HG03439 (cell line): ENCODE results near the gene PPM1F.

Experiments
- ATAC-seq: cut with Tn5 transposase; IDR thresholded peaks from one replicate; pipeline ENCODE4 v1.9.1; 2021; ENCODE audit warnings: mild to moderate bottlenecking, moderate library complexity; ENCODE audit not compliant: unreplicated experiment

The PPM1F gene

DNA sequence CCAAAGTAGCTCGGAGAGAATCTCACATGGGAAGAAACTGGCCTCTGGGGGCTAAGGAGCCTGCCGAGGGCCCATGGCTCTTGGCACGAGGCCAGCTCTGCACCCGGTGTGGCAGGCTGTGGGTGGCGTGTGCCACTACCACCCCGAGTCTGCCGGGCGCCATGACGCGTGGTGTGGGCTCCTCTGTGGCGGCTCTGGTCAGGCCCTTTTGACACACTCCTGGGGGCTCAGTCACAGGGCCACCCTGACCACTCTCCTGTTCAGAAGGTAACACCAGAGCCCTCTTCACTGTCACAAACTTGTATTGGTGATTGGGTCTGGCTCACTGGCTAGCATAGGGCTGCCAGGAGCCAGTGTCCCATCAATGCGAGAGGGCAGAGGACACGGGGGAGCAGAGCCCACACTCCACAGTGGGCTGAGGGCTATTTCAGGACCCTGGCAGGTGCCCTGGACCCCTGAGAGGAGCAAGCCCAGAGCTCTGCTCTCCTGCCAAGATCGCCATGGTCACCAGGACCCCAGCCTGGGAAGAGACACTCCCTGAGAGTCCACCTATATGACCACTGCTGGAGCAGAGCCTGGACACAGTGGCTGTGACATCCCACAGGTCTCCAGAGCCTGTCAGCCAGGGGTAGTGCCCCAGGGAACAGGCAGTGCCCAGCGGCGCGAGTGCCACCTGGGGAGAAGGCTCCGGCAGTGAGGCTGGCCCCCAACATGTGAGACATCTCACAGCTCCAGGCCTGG, 8.6 kb upstream of the PPM1F start:
- no peak for ATAC-seq

DNA sequence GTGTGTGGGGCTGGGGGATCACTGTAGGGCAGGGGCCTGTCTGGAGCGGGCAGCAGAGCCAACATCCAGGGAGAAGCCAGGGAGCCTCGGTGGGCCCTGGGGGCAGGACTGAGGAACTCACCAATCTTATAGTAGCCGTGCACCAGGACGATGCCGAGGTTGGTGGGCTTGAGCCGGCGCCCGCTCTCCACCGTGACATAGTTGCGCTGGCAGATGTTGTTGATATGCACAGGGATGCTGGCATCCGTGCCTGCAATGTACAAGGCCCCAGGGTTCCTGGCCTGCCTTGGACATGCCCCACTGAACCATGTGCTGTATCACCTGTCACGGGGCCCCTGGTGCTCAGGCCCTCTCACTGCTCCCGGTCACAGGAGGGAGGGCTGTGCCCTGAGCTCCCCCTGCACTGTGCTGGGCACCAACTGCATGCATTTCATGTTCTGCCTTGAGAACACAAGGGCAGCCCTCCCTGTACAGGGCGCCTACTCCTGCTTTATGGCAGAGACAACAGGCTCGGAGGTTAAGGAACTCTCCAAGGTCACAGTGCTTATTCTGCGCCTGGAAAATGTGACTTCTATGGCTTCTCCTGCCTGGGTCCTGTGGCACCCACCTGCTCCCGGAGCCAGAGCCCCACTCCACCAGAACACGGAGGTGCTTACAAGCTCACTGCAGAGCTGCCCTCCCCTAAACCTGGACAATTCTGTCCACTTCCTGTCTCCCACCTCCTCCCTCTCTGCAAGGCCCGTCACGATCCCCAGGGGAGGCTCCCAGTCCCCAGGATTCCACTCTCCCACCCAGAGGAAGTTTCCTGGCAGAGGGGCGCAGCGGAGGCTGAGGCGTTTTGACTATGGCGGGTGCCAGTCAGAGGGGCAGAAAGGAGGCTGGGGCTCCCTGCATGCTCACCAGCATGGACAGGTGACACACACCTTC, 7.8 kb upstream of the PPM1F start:
- no peak for ATAC-seq

DNA sequence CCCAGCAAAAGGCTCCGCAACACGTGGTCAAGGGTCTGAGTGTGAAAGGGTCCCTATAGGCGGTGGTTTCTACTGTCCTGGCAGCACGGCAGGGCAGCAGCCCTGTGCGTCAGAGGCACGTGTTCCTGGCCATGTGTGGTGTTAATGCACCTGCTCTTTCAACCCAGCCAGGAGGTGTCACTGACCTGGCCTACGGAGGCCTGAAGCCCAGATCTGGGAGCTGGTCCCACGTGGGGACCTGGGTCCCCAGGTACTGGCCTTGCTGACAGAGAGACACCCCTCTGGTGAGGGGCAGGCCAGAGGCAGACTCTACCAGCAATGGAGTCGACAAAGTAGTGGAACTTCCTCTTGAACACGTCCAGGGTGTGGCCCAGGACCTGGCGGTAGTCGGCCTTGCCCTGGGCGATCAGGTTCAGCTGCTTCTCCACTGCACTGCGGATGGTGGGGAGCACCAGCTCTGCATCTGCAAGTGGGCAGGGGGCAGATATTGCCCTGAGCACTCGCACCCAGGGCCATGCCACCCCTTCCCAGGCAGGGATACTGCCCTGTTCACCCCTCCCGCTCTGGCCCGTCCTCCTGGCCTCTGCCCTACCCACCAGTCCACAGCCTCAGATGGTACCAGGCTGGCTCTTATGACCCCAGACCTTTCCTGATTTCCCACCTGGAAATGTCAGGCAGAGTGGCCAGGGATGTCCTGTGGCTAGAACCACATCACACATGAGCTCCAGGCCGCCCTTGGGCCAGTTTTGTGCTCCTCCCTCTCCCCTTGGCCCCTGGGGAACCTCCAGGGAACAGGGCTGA, 6.8 kb upstream of the PPM1F start:
- no peak for ATAC-seq

DNA sequence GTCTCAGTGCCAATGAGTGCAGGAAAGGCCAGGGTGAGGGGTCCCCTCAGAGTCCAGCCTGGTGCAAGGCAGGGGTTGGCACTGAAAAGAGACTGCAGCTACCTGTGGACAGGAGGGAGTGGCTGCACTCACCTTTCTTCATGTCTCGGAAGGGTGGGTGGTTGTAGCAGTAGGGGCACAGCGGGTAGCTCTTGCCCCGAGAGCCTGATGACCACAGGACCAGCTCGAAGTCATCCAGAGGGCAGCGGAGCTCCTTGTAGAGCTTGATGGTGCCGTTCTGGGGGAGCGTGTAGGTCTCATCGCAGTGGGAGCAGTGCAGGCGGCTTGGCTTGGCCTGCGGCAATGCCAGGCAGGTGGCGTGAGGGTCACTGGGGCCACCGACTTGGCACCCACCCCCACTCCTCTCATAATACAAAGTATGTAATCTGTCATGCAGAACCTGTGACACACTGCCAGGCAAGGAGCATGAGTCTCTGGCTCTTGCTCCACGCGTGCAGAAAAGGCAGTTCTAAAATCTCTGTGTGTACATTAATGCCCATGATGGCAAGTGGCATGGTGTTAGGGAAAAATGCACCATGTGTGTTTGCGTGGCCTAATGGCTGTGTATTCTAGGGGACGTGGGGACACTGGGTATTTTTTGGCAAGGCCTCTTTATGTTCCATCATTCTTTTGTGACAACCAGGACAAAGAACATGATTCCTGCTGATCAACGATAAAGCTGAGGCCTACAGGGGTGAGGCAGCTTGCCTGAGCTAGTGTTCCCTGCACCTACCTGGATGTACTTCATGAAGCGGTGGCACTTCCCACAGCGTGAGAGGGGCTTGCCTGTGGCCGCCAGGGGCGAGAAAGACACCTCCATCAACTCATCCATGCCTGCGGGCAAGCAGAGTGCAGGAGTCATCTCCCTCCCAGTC, 6.0 kb upstream of the PPM1F start:
- no peak for ATAC-seq

DNA sequence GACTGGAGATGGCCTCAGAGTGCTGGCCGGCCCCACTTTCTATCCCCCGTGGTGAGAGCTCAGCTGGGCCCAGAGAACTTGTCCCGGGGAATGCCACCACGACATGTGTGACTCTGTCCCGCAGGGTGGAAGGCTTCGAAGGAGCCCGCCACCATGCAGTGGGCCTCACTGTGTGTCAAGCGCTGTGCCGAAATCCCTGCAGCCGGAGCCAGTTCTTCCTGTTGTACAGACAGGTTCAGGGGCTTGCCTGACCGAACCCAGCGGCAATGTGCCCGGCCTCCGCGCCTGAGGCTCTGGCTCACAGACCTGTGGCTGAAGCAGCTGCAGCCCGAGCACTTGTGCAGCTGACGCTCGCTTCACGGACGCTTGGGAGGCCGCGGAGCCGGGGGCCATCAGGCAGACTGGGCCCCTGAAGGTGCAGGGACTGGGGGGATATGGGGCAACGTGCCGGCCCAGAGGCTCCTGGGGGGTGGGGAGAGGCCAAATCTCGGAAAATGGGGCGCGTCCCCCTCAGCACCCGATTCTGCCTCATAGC, 650 bp downstream of the PPM1F start:
- no peak for ATAC-seq

DNA sequence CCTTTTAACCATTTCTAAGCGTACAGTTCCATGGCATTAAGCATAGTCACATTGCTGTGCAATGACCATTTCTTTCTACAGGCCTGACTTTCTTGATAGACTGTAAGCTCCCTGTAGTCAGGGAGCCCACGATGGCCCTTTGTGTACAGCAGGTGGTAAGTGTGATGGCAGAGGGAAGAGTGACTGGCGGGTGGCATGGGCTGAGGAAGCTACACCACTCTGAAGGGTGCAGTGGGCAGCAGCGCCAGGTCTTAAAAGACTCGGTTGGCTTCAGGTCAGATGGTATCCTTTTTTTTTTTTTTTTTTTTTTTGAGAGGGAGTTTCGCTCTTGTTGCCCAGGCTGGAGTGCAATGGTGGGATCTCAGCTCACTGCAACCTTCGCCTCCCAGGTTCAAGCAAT, 1.6 kb downstream of the PPM1F start:
- ATAC-seq = no peak

DNA sequence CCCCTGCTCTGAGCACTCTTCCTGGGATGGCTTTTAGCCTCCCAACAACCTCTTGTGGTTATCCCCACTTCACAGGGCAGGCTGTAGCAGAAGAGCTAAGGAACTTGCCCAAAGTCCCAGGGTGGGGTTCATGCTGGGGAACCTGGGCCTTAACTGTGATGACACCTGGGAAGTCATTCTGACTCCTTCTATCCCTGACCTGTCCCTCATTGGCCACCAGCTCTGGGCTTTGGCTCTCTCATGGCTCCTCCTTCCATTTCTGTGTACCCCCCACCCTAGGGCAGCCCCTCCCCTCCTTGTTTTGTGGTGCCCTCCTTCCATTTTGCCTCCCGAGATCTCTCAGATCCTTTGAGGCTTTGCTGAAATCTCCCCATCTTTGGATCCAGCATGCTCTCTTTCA, 2.7 kb downstream of the PPM1F start:
- ATAC-seq = no peak

DNA sequence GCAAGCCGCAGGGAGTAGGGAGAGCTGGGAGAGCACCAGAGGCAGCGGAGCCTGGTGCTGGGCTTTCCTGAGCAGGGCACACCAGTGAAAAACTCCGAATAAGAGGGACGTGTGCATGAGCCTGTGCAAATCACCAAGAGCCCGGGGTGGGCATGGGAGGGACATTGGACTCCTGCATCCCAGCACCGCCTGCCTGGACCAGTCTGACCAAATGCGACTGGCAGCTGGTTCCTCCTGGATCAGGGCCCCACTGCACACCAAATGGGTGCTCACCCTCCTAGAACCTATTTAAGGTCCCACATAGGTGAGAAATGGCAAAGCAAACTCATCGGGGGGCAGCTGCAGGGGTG, 3.1 kb downstream of the PPM1F start:
- ATAC-seq = no peak

DNA sequence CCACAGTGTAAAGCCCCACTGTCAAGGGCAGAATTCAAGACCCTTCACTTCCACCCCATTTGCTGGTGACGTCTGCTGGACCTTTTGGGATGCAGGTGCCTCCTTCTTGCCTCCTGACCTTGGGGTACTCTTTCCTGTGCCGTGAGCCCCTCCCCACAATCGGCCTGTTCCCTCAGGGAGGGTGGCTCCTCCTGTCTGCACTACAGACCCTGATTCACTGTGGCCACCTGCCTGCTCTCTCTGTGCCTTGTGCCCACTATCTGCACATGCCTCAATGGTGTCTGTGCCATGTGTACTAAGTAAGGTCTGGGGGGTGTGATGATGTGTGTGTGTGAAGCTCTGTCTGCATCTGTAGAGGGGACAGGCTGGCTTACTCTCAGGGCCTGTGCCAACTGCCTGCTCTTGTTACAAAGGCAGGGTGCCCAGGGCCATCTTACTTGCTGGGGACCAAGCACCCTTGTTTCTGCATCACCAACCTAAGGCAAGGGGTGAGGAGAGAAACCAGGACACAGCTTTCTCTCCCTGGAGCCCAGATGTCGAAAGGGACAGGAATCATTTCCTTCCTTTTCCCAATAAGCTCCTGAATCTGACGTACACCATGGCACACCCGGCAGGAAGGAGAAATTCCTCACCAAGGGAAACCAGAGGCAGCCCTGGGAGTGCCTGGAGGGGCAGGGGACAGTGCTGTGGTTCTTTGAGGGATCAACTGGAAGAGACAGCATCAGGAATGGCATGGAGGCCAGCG, 3.7 kb downstream of the PPM1F start:
- ATAC-seq = no peak

DNA sequence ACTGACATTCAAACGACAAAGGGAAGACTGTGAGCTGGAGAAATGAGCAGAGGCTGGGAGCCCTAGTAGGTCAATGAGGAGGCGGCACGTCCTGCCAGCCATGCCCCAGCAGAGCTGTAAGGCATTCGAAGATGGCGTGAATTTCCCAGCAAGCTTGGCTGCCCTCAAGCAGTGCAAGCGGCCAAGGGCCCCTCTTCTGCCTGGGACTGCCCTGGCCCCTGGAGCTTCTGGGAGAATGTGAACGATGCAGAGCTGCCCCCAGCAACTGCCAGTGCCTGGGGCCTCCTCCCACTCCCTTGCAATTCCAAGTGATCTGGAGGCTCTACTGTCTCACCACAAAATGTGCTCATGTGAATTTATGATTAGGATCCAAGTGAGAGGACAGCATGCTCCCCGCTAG, 4.3 kb downstream of the PPM1F start:
- no peak for ATAC-seq

DNA sequence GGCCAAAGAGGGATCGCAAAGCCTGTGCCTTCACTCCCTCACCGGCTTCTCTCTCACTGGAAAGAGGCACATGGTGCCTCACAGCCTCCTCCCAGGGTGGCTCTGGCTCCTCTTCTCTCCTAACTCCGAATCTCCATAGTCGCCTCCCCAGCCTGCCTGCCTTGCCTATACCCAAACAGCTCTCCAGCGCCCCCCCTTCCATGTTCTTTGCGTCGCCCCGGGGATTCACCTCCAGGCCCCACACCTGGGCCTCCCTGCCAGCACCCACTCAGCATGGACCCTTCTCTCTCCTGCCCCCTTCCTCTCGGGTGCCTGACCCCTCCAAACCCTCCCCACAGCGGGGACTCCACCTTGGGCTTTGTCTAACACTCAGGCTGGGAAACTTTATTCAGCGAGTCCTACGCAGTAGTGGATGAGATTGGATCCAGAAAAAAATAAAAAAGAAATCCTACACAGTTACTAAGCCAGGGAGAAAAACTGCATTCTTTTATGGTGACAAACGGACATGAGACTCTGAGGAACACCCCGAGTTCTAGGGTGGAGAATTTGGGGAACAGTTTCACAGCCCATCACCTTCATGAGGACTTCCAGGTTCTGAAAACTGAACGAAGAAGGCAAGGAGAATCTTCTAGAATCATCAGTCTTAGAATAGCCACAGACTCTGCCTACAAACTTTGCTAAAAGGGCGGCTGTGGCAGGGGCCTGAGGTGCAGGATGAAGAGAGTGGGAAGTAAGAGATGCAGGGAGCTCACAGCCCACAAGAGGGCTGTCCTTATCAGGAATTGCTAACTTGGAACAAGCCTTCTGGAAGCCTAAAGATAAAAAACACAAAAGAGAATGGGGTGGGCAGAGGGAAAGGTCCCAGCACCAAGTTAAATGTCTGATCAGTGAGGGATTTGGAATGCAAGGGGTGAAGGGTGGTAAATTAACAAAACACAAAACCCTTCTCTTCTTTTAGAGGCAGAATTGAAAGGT, 5.3 kb downstream of the PPM1F start:
- ATAC-seq = no peak

DNA sequence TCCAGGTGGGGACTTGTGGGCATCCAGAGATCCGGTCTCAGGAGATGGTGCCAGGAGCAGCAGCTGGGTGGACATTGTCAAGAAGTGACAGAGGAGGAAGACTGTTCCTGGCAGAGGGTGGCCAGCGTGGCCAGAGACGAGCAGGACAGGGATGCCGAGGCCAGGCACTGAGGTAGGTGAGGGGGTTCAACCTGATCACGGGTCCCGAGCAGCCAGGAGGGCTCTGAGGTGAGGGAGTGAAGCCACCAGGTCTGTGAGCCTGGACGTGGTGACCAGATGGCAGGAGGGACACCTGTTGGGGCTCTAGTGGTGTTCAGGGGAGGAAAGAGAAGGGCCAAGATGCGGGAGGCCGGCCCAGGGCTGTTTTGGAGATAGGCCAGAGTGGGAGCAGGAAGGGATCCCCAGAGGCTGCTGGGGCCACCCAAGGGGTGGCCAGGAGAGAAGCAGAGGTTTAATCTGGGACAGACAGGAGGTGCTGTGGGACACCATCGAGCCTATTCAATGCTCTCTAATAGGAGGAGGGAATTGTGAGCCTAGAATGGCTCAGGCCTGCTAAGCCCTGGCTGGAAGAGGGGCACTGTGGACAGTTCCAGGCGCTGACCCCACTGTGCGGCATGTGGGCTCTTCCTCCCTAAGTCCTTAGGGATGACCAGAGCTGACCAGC, 6.3 kb downstream of the PPM1F start:
- no peak for ATAC-seq

DNA sequence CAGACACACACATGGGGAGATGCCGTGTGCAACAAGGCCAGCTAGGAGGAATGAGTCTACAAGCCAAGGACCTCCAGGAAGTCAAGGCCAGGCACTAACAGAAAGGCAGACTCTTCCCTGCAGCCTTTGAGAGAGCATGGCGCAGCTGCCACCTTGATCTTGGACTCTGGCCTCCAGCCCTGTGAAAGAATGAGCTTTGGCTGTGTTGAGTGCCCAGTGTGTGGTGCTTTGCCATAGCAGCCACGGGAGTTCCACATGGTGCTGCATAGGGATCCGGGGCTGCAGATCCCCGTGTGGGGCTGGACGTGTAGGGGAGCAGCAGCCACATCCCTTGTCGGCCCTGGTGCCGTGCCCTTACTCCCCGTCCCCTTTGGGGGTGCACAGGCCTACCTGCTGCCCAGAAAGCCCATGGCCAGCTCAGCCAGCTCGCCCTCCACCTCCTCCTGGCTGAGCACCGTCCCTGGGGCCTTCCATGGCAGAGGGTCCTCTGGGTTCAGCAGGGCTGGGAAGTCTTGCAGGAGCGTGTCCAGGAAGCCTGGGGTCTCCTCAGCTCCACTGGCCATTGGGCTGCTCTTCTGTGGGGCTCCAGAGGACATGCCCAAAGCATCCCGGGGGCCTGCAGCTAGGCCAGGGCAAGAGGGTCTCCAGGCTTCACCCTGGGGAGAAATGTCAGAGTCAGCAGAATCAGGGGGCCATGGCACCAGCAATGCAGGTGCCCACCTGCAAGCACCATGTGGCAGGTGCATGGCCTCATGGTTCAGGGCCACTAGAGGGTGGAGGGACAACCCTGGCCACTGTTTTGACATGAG, 7.0 kb downstream of the PPM1F start:
- ATAC-seq = no peak

DNA sequence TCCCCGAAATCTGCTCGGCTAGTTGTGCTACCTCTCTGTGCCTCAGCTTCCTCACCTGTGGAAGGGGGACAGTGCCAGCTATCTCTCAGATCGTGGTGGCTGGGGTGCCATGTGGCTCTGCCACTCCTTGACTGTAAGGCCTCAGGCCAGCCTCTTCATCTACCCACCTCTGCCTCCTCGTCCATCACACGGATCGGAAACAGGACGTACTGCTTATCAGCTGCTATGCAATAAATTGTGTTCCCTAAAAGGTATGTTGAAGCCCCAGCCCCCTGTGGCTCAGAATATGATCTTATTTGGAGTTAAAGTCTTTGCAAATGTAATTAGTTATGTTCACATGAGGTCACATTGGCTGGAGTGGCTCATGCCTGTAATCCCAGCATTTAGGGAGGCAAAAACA, 7.8 kb downstream of the PPM1F start:
- no peak for ATAC-seq

DNA sequence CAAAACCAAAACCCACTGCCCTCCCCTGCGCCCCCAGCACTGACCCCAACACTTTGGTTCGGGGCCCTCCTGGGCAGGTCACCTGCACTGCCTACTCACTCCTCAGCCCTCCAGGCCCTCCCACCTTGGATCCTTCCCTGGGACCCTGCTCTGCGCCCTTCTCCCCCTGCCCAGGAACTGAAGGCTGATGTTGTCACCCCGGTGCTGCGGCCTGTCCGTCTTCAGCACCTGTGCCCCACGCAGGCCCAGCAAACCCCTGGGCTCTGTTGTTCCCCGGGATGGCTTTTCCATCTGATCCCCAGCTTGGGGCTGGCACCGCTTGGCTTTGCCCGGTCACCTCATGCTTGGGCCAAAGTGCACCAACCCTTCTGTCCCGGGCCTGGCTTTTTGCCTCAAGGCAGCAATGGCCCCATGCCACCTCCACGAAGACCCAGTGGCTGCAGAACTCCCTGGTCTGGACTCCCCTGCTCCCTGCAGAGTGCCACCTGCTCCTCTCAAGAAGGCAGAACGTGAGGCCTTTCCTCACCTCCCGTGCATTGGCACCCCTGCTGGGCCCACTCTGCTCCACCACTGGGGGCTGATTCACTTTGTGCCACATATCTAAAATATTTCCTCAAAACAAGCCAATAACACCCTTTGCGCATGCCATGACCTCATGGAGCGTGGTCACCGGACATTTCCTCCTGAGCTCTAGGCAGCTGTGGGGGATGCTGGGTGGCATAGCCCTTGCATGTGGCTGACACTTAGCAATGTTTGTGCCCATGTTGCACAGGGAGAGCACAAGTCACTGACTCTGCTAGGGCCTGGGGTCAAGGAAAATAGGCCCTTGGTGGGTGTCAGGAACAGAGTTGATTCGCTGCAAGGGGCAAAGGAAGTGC, 8.8 kb downstream of the PPM1F start:
- ATAC-seq = no peak
